KMS-11 (cell line): ENCODE measurements around the gene GRAMD2B.

Experiments used
- H2AFZ ChIP-seq: fragments of 200-600 bp; sonication (generic); 2 replicates; pipeline ENCODE4 v1.6.1; 2016; ENCODE audit warnings: antibody characterized with exemption, mixed run types, low read depth
- H3K27ac ChIP-seq: fragments of 200-600 bp; sonication (generic); 2 replicates; pipeline ENCODE4 v1.6.1; 2016; ENCODE audit warnings: mild to moderate bottlenecking, mixed run types
- H3K27me3 ChIP-seq: fragments of 200-600 bp; sonication (generic); 2 replicates; pipeline ENCODE4 v1.6.1; 2017; ENCODE audit warnings: mild to moderate bottlenecking, low read depth, mixed run types, moderate library complexity; ENCODE audit not compliant: insufficient read depth
- H3K36me3 ChIP-seq: fragments of 200-600 bp; sonication (generic); 2 replicates; pipeline ENCODE4 v1.6.1; 2017; ENCODE audit warnings: mild to moderate bottlenecking, mixed run types; ENCODE audit not compliant: insufficient read depth
- H3K4me1 ChIP-seq: fragments of 200-600 bp; sonication (generic); 2 replicates; pipeline ENCODE4 v1.6.1; 2016; ENCODE audit warnings: mild to moderate bottlenecking, low read depth, mixed run types; ENCODE audit not compliant: poor library complexity, severe bottlenecking
- H3K4me2 ChIP-seq: fragments of 200-600 bp; sonication (generic); 2 replicates; pipeline ENCODE4 v1.7.0; 2016; ENCODE audit warnings: mild to moderate bottlenecking, mixed run types
- H3K4me3 ChIP-seq: fragments of 200-600 bp; sonication (generic); IDR thresholded peaks from 2 replicates; pipeline ENCODE4 v1.6.1; 2017; ENCODE audit warnings: low read depth, low read length, mixed read lengths; ENCODE audit not compliant: insufficient read depth
- H3K79me2 ChIP-seq: fragments of 200-600 bp; sonication (generic); 2 replicates; pipeline ENCODE4 v1.6.1; 2016; ENCODE audit warnings: low read depth, mixed run types; ENCODE audit not compliant: insufficient read depth
- H3K9ac ChIP-seq: fragments of 200-600 bp; sonication (generic); 2 replicates; pipeline ENCODE4 v1.6.1; 2016; ENCODE audit warnings: mild to moderate bottlenecking, mixed run types
- H4K20me1 ChIP-seq: fragments of 200-600 bp; sonication (generic); 2 replicates; pipeline ENCODE4 v1.6.1; 2016; ENCODE audit warnings: mild to moderate bottlenecking, mixed run types; ENCODE audit not compliant: insufficient read depth
- TF ChIP-seq, protein P1 (sequence below): fragments of 200-600 bp; sonication (generic); conservative IDR thresholded peaks from 2 replicates; pipeline ENCODE4 v1.6.1; 2017; ENCODE audit warnings: low read depth, mild to moderate bottlenecking, antibody characterized with exemption, low read length, moderate library complexity, mixed read lengths

The GRAMD2B gene

DNA sequence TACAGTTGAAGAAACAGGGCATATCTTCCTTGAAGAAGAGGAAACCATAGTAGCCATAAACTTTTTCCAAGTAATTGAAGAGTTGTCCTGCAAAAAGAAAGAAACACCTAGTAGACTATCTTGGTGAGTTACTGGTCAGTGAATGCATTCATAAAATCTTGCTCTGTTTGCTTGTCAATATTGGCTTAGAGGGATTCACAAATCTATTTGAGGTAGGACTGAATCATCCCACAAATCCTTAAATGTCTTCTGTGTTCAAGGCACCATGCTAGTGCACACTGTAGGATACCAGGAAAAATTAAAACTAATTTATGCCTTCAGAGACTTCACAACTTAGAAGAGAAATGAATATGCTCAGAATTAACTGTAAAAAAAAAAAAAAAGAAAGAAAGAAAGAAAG, 57.6 kb downstream of the GRAMD2B start:
- H3K4me1 ChIP-seq: no peaks in the 10 kb centered on the region
- no peak overlapping the region for H3K27ac ChIP-seq
- no peak overlapping the region for H3K4me2 ChIP-seq
- H2AFZ ChIP-seq: no peak overlapping the region
- no peaks in the 10 kb centered on the region for H4K20me1 ChIP-seq
- H3K79me2 ChIP-seq: no peaks in the 10 kb centered on the region
- no peaks in the 10 kb centered on the region for H3K27me3 ChIP-seq
- H3K4me3 ChIP-seq: no peak overlapping the region
- H3K9ac ChIP-seq: no peak overlapping the region
- H3K36me3 ChIP-seq: no peaks in the 10 kb centered on the region
- TF ChIP-seq, protein P1, sequence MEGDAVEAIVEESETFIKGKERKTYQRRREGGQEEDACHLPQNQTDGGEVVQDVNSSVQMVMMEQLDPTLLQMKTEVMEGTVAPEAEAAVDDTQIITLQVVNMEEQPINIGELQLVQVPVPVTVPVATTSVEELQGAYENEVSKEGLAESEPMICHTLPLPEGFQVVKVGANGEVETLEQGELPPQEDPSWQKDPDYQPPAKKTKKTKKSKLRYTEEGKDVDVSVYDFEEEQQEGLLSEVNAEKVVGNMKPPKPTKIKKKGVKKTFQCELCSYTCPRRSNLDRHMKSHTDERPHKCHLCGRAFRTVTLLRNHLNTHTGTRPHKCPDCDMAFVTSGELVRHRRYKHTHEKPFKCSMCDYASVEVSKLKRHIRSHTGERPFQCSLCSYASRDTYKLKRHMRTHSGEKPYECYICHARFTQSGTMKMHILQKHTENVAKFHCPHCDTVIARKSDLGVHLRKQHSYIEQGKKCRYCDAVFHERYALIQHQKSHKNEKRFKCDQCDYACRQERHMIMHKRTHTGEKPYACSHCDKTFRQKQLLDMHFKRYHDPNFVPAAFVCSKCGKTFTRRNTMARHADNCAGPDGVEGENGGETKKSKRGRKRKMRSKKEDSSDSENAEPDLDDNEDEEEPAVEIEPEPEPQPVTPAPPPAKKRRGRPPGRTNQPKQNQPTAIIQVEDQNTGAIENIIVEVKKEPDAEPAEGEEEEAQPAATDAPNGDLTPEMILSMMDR: no peak

DNA sequence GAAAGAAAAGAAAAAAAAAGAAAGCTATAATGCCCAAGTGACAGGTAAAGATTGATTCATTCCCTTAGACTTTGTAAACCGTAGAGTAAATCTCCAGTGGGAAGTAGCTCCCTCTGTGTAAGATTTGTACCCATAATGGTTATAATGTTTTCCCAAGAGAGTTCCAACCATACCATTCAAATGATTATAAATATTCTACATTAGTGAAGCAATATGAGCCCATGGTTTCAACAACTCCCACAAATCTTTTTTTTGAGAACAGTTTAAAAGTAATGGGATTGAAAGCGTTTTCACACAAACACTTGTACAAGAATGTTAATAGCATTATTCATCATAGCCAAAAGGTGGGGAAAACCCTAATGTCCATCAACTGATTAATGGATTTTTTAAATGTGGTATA, 58.0 kb downstream of the GRAMD2B start:
- no peaks in the 10 kb centered on the region for H4K20me1 ChIP-seq
- no peaks in the 10 kb centered on the region for H3K27me3 ChIP-seq
- no peak overlapping the region for H3K4me2 ChIP-seq
- no peaks in the 10 kb centered on the region for H3K79me2 ChIP-seq
- no peaks in the 10 kb centered on the region for H3K36me3 ChIP-seq
- TF ChIP-seq, protein P1: no peak
- H2AFZ ChIP-seq: no peak overlapping the region
- no peak overlapping the region for H3K9ac ChIP-seq
- H3K27ac ChIP-seq: no peak overlapping the region
- no peaks in the 10 kb centered on the region for H3K4me1 ChIP-seq
- no peak overlapping the region for H3K4me3 ChIP-seq

DNA sequence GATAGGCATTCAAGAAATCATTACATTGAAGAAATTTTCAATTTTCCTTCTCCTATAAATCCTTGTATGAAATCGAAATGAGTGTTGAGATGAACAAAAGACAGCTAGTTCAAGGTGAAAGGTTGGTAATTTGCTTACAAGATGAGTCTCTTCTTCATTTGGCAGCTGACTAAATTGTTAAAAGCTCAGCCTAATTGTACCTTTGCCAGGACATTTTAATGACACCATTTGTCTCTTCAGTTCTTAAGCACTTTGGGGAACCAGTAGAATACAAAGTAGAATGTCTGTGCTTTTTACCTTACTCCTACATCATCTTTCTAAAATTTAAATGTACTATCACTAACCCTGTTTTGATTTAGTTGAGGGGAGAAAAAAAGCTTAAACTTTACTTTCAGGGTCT, 59.4 kb downstream of the GRAMD2B start:
- H2AFZ ChIP-seq: no peak overlapping the region
- no peaks in the 10 kb centered on the region for H4K20me1 ChIP-seq
- no peaks in the 10 kb centered on the region for H3K79me2 ChIP-seq
- no peaks in the 10 kb centered on the region for H3K4me1 ChIP-seq
- no peak overlapping the region for H3K4me3 ChIP-seq
- H3K9ac ChIP-seq: no peak overlapping the region
- TF ChIP-seq, protein P1: no peak
- H3K27me3 ChIP-seq: no peaks in the 10 kb centered on the region
- no peak overlapping the region for H3K4me2 ChIP-seq
- no peaks in the 10 kb centered on the region for H3K36me3 ChIP-seq
- no peak overlapping the region for H3K27ac ChIP-seq

DNA sequence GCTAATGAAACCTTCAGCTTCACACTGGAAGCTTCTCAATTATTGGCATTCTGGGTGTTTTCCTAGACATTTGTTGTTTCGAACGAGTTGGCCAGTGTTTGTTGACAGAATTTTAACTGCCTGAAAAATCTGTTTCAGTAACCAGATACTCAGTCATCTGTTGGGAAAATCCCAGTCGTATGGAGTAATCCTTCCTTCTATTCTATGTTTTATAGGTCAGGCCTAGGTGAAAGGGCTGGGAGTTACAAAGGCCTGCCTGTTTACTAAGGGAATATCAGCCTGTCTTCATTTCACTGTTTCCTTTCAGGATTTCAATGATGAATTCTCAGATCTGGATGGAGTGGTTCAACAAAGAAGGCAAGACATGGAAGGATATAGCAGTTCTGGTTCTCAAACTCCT, 59.9 kb downstream of the GRAMD2B start:
- Histone ChIP-seq H3K27me3 (no peaks in the 10 kb centered on the region), H3K4me2 (no peak overlapping the region), H3K4me1 (no peaks in the 10 kb centered on the region), H3K36me3 (no peaks in the 10 kb centered on the region), H2AFZ (no peak overlapping the region), H4K20me1 (no peaks in the 10 kb centered on the region), H3K4me3 (no peak overlapping the region), H3K27ac (no peak overlapping the region), H3K79me2 (no peaks in the 10 kb centered on the region), H3K9ac (no peak overlapping the region)
- TF ChIP-seq, protein P1: no peak
